SK-MEL-5 (cell line): ENCODE data around the gene TPRN. TPM values are rescaled to one million over a fixed set of nuclear protein-coding genes. Genes with fewer than 3 reads are reported as not detected.

ENCODE experiments used
- DNase-seq: peaks from one replicate; pipeline ENCODE4 v3.0.0-alpha.2; 2016; ENCODE audit warnings: low read depth, low spot score
- in situ Hi-C: cut with HindIII; loops from 2 replicates; pipeline ENCODE4 v1.10.0; 2016; ENCODE audit warnings: low sequenced_read_pairs, high pct_unique_total_duplicates, low pct_unique_long_range_greater_than_20kb
- total RNA-seq: library from RNA; depleted of rRNA; stranded (reverse); fragments of >200 nt; shearing (Covaris generic); gene quantifications from 2 replicates; pipeline ENCODE4 v1.2.3, GENCODE V29; 2014

TPRN gene
- total RNA-seq, 1 experiment from 2014 or later, result 8.6 TPM

- DNase-seq, result no peak
- in situ Hi-C loops, result no loop called here
Observed at GRCh38 chr9:137184881-137185660, 15.5 kb downstream of the TPRN start.

- no peak for DNase-seq
- in situ Hi-C loops, result no loop called here
Observed at GRCh38 chr9:137183980-137184595, 16.5 kb downstream of the TPRN start.

GRCh38 chr9:137182836-137183235, 17.7 kb downstream of the TPRN start:
- in situ Hi-C loops, result no loop called here
- DNase-seq, result no peak

GRCh38 chr9:137181680-137182079, 18.9 kb downstream of the TPRN start:
- no peak for DNase-seq
- in situ Hi-C loops, result no loop called here

DNA sequence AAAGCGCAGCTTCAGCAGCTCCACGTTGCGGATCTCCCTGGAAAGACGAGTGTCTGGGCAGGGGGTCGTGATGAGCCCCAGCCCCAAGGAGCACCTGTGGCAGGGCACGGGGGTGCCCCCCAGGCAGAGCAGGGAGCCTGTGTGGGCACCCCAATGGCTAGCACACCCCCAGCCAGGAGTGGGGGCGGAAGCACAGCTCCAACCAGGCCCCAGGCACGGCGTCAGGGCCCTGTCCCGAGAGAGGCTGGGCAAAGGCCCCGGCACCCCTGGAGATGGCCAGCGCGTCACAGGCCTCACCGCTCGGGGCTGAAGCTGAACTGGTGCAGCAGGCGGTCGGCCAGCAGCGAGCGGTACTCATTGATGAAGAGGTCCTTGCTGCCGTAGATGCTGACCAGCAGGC, 20.1 kb downstream of the TPRN start:
- in situ Hi-C loops, result no loop called here

DNA sequence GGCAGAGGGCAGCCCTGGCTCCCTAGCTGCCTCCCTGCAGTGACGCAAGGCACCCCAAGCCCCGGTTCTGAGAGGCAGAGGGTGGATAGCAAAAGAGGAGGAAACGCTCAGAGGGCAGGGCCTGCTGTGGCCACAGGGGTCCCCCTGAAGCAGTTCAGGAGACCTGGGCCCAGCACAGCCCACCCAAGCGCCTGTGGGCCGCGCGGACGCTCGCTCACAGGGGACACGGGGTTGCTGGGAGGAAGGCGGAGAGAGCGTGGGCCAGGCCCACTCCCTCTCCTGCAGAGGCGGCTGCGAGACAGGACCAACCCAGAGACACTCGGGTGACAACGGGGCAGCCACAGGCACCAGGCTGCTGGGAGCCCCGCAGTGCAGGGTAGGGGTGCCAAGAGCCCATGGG, 20.8 kb downstream of the TPRN start:
- in situ Hi-C loops, result no loop called here
- no peak for DNase-seq

More for the DNA sequence above, 20.1 kb downstream of the TPRN start:
- DNase-seq, result no peak

GRCh38 chr9:137178939-137179630, 21.5 kb downstream of the TPRN start:
- in situ Hi-C loops, result no loop called here
- no peak for DNase-seq

DNA sequence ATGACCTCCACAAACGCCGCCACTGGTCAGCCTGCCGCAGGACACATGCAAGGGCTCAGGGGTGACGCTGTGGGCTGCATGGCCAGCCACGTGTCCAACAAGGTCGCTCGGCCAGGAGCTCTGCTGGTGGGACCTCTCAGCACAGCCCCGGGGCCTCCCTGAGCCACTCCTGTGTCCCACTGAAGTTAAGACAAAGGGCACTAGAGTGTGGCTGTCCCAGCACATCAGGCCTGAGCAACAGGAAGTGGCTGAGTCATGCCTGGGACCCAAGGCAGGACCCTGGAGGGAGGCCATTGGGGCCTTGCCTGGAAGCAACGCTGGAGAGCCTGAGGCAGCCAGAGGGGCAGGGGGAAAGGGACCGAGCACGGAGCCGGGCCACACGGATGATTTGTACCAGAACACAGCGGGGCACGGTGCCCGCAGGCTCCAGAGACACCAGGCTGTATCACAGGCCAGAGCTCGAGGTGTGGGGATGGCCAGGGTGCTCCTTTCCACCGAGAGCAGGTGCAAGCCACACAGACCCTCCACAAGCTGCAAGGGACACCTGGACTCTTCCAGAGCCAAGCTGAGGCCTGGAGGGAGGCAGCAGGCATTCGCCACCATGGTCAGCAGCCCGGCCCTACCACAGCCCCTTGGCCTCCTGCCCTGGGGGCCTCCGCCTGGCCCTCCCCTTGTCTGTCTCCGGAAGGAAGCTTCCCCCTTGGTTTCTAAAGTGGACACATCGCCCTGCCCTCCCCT, 22.2 kb downstream of the TPRN start:
- in situ Hi-C loops, result no loop called here
- DNase-seq, result no peak

- in situ Hi-C loops, result no loop called here
- DNase-seq, result peak; percentile 78
Observed at GRCh38 chr9:137176302-137177182, 24.0 kb downstream of the TPRN start.

GRCh38 chr9:137175345-137175961, 25.1 kb downstream of the TPRN start:
- in situ Hi-C loops, result no loop called here
- no peak for DNase-seq

GRCh38 chr9:137174722-137175293, 25.7 kb downstream of the TPRN start:
- DNase-seq, result no peak
- in situ Hi-C loops, result no loop called here

DNA sequence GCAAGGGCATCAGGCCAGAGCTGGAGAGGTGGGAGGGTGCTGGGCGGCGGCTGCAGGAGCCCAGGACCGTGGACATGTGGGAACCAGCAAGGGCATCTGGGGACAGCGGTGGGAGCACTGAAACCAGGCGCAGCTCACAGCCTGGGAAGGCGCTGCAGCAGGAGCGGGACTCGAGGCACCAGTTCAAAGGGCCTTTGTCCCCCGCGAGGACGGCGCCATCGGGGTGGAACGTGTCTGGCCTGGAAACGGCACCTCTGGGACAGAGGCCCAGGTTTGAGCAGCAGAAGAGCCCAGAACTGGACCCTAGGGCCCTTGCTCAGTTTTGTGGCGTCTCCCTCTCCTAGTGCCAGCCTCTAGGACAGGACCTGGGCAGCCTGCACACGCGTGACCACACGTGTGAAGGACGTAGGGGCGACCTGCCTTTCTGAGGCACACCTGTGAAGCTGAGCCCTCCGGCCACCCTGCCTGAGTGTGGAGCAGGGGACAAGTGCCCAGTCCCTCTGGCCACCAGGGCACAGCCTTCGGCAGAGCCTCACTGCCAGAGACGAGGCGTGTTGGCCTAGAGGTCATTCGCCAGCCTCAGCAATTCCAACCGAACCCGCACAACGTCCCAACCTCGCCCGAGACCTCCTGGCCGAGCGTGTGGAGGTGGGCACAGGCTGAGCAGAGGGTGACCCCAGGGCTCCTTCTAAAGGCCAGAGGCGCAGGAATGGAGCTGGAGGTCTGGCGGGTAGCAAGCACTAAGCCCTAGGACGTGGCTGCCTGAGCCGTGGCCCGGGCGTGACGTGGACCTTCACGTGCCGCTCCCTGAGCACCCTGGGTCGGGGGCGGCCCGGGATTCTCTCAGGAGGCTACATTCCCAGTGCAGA, 26.5 kb downstream of the TPRN start:
- no peak for DNase-seq
- in situ Hi-C loops, result no loop called here

DNA sequence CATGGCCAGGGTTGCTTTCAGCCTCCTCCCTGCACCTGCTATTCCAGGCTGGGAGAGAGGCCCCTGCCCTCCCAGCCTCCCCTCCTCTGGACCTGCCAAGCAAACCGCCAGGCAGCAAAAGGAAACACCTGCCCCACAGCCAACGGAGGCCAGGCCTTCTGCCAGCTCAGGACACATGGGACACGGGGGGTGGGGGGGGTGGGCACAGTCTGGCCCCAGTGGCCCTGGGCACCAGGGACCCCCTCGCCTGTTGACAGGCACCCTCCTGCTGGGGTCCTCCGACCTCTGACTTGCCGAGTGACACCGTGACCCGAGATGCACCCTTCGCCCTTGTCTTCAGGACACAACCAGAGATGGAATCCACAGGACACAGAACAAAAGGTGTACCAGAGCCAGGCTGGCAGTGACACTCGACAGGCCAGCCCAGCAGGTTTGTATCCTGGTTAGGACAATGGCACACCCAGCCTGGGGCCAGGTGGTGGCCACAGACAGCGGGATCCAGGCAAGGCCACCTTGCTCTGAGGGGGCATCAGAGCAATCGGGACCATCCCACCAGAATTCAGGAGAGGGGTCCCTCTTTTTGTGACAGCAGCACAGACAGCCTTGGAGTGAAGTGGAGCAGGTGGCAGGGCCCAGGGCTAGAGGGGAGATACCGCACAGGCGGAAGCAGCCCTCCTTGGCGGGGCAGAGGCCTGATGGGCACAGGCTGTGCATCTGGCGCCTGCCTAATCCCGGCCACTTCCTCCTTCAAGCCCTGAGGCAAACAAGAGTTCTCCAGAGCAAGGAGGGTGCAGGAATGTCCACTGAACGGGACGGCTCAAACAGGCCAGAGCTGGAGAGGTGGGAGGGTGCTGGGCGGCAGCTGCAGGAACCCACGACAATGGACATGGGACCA, 27.4 kb downstream of the TPRN start:
- in situ Hi-C loops, result no loop called here
- DNase-seq, result no peak

GRCh38 chr9:137171149-137171900, 29.2 kb downstream of the TPRN start:
- DNase-seq, result no peak

More at GRCh38 chr9:137171149-137171900, 29.2 kb downstream of the TPRN start:
- in situ Hi-C loops, result no loop called here
